ENCODE data around the gene XKR7.

DNA sequence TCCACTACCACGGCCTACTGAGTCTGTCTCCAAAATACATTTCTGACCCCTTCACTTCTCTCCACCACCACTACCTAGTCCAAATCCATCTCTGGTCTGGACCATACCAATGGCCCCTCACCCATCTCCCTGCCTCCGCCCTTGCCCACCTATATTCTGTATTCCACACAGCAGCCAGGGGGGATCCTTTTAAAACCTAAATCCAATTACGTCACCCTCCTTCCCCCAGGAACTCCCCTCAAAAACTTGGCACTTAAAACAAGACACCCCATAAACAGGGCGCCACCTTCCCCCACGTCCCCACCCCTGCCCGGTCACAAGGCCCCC lies 16.8 kb upstream of the XKR7 start:
- TF ChIP-seq, protein P1, sequence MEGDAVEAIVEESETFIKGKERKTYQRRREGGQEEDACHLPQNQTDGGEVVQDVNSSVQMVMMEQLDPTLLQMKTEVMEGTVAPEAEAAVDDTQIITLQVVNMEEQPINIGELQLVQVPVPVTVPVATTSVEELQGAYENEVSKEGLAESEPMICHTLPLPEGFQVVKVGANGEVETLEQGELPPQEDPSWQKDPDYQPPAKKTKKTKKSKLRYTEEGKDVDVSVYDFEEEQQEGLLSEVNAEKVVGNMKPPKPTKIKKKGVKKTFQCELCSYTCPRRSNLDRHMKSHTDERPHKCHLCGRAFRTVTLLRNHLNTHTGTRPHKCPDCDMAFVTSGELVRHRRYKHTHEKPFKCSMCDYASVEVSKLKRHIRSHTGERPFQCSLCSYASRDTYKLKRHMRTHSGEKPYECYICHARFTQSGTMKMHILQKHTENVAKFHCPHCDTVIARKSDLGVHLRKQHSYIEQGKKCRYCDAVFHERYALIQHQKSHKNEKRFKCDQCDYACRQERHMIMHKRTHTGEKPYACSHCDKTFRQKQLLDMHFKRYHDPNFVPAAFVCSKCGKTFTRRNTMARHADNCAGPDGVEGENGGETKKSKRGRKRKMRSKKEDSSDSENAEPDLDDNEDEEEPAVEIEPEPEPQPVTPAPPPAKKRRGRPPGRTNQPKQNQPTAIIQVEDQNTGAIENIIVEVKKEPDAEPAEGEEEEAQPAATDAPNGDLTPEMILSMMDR (IDR thresholded peaks at IDR 0.05): no peak
- no peak for TF ChIP-seq EZH2 (IDR thresholded peaks at IDR 0.05; ENCODE audit: borderline replicate concordance, insufficient read depth, low read depth, low read length, poor library complexity, severe bottlenecking)

All from B cell (primary cell).